ENCODE data around the gene ZSCAN32. TPM values are rescaled to one million over a fixed set of nuclear protein-coding genes. Genes with fewer than 3 reads are reported as not detected.

ZSCAN32 gene
- total RNA-seq: 1 to 10 TPM; 5.0 to 7.5 (median 5.6) TPM
- long read RNA-seq, partial matches to known transcripts: 1 of 1 reads
- long read RNA-seq, other reads (novel, unspliced or antisense): 0 of 1 reads

DNA sequence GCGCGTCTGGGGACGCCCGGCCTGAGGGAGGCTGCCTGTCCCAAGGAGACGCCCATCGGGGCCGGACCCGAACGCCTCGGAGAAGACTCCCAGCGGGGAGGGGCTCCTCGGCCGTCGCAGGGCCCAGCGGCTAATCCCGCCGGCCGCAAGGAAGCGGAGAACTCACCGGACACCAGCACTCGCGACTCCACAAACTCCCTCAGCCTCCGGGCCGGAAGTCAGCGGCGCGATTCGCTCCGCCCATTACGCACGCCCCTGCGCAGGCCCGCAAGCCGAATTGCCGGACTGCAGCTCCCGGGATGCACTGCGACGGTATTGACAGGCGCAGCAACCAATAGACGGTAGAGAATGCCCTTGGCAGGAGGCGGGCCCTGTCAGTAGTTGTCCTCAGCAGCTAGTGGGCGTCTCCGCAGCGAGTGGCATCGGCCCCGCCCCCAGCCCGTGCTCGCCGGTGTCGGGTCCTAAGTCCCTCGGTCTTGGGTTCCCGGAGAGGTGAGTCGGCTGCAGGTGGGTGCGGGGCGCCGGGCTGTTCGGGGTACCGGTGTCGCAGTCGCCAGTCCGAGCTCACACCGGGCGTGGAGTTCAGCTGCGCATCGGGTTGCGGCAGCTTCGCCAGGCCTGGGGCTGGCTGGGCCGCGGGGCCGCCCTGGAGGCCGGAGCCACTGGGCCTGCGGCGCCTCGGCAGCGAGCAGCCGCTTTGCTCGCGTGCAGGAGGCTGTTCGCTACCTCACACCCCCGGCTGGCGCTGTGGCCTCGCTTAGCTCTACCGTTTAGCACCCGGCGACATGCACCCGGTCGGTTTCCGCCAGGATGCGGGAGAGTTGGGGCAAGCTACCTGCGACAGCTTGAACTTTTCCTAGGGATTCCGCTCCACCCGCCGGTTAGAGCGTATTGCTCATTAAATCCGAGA lies at the start of gene ZSCAN32, which contains the start of gene ZNF174:
TSS of gene ZSCAN32 (minus strand) at position 226 of the 910 bp plus-strand sequence. CDS start 3,447 bp downstream, outside the sequence.
TSS of gene ZNF174 (plus strand) at position 437 of the 910 bp plus-strand sequence. CDS start 790 bp downstream, outside the sequence.
- TF ChIP-seq, protein P1, sequence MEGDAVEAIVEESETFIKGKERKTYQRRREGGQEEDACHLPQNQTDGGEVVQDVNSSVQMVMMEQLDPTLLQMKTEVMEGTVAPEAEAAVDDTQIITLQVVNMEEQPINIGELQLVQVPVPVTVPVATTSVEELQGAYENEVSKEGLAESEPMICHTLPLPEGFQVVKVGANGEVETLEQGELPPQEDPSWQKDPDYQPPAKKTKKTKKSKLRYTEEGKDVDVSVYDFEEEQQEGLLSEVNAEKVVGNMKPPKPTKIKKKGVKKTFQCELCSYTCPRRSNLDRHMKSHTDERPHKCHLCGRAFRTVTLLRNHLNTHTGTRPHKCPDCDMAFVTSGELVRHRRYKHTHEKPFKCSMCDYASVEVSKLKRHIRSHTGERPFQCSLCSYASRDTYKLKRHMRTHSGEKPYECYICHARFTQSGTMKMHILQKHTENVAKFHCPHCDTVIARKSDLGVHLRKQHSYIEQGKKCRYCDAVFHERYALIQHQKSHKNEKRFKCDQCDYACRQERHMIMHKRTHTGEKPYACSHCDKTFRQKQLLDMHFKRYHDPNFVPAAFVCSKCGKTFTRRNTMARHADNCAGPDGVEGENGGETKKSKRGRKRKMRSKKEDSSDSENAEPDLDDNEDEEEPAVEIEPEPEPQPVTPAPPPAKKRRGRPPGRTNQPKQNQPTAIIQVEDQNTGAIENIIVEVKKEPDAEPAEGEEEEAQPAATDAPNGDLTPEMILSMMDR (IDR thresholded peaks at IDR 0.05): peak in 2 of 4 donors; percentile 14 to 21
- TF ChIP-seq POLR2A (IDR thresholded peaks at IDR 0.05): peak; percentile 83
- ATAC-seq: peak; percentile 99 to 100 (median 100)
- intact Hi-C loops (cut with DNase I): no loop called here

DNA sequence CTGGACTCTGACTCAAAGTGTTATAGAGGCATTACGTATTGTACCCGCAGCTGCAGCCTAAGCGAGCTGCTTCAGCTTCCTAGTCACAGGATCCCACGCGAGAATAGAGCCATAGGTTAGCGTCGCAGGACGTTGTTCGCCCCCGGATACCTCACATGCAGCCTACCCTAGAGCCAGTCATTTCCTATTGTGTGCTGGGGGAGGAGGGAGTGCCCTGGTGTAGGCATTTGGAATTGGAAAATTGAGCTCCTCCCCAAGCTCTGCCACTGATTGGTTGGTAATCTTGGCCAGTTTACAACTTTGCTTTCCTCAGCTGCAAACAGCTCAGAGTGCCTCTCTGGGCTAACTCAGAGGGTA lies 43.2 kb upstream of the ZSCAN32 start:
- DNase-seq (no peak), ATAC-seq (peak; percentile 72 to 83 (median 76))
- Histone ChIP-seq H3K9me3 (no peaks in the 10 kb centered on the region), H3K36me3 (peaks cover 0 to 3% (median 0%) of the 10 kb centered on the region in 4 donors), H3K4me3 (peak overlapping the region; percentile 51 to 76 (median 61)), H3K27me3 (no peaks in the 10 kb centered on the region), H3K27ac (peak overlapping the region in 1 of 3 donors; percentile 53), H3K4me1 (peaks cover 0 to 5% (median 0%) of the 10 kb centered on the region in 4 donors)
- TF ChIP-seq, protein P1 (IDR thresholded peaks at IDR 0.05): peak in 1 of 4 donors; percentile 2
- TF ChIP-seq POLR2A (IDR thresholded peaks at IDR 0.05): peak; percentile 41
- 80% methylated on average over 1 of the region's 10 CpGs for WGBS (ENCODE audit: insufficient coverage, low coverage, low lambda C conversion rate, missing lambda C conversion rate)
- intact Hi-C loops (cut with DNase I): no loop called here

More for the DNA sequence above, at the start of gene ZSCAN32, which contains the start of gene ZNF174:
- H3K27ac ChIP-seq: peak within 1 kb of the TSS; percentile 48 to 88 (median 69)
- H3K4me1 ChIP-seq: peaks cover 0 to 13% (median 4%) of the 10 kb centered on the region in 4 donors
- WGBS (ENCODE audit: insufficient coverage, low coverage, low lambda C conversion rate, missing lambda C conversion rate): 0% methylated on average over 21 of the region's 95 CpGs
- H3K27me3 ChIP-seq: no peaks in the 10 kb centered on the region
- peak within 1 kb of the TSS; percentile 91 to 97 (median 93) for H3K4me3 ChIP-seq
- peaks cover 0 to 22% (median 11%) of the 10 kb centered on the region in 4 donors for H3K36me3 ChIP-seq
- DNase-seq: peak; percentile 98 to 100 (median 99)
- H3K9me3 ChIP-seq: peaks cover 0 to 8% (median 2%) of the 10 kb centered on the region in 4 donors

DNA sequence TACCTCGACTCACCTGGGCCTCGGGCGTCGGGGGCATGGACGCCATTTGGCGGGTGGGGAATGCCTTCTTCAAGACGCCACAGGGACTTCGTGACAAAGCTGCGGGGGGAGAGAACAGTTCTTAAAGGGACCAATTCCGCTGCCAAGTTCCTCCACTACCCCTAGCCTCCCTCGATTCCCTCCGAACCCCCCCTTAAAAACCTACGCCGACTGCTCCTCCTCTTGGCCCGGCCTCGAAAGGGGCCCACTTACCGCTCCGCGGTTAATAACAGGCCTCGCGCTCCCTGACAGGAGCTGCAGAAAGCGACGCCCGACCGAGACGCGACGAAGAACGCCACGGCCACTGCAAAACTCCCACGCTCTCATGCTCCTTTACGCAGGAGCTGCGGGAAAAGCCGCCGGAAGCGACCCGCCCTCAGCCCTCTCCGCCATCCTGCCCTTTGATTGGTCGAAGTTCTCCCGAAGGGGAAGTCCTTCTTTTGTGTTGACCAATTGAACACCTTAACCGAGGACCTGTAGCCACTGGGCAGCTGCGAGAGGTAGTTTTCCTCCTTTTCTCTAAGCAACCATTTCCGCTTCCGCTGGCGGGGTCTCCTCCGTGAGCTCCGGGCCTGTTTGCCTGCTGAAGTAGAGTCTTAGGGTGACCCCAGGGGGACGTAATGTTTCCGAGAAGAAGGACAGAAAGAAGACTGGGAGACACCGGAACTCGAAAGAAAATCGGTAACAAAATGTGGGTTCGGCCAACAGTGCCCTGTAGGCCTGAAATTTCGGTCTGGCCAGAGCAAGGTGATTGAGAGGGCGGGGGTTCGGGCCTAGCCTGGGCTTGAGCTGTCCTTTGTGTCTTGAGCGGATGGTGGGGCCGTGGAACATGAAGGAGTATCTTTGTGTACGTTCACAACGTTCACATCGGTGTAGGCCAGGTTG lies 42.6 kb upstream of the ZSCAN32 start, which contains the start of the genes NAA60 and ZNF597:
TSS of gene NAA60 (plus strand) at position 573 of the 924 bp plus-strand sequence. CDS start 32,548 bp downstream, outside the sequence.
TSS of gene ZNF597 (minus strand) at position 397 of the 924 bp plus-strand sequence. CDS start at position 46, 351 bp downstream.
- intact Hi-C loops (cut with DNase I): no loop called here
- Histone ChIP-seq H3K27ac (peak within 1 kb of the TSS in 2 of 3 donors; percentile 43 to 53), H3K36me3 (peaks cover 0 to 2% (median 0%) of the 10 kb centered on the region in 4 donors), H3K4me3 (peak within 1 kb of the TSS; percentile 51 to 76 (median 61)), H3K27me3 (no peaks in the 10 kb centered on the region), H3K9me3 (no peaks in the 10 kb centered on the region), H3K4me1 (peaks cover 0 to 5% (median 0%) of the 10 kb centered on the region in 4 donors)
- peak; percentile 77 to 88 (median 86) for DNase-seq
- WGBS (ENCODE audit: insufficient coverage, low coverage, low lambda C conversion rate, missing lambda C conversion rate): 44% methylated on average over 32 of the region's 61 CpGs
- peak; percentile 97 to 99 (median 98) for ATAC-seq
- TF ChIP-seq, protein P1 (IDR thresholded peaks at IDR 0.05): peak in 1 of 4 donors; percentile 4
- peak; percentile 53 for TF ChIP-seq POLR2A (IDR thresholded peaks at IDR 0.05)
